ENCODE results near the gene RAB43.

GRCh38 chr3:129051871-129052340, 69.7 kb downstream of the RAB43 start:
- no peak for TF ChIP-seq CTCF (tag by site-specific recombination; IDR thresholded peaks at IDR 0.05)
- TF ChIP-seq ZNF19 (tag by site-specific recombination; IDR thresholded peaks at IDR 0.05; ENCODE audit: low read depth), result no peak
